ENCODE results near the gene PSMD3. TPM values are rescaled to one million over a fixed set of nuclear protein-coding genes. Genes with fewer than 3 reads are reported as not detected.

Gene PSMD3
- total RNA-seq, 4 donors from 2014 or later = 72.2 to 121 (median 84.7) TPM

- intact Hi-C loops (cut with DNase I) = no loop called here
- 59 to 93% methylated on average over 2 of the region's 2 CpGs for WGBS, 2 donors
These were observed 11.8 kb upstream of the PSMD3 start for GRCh38 chr17:39968761-39969160.

GRCh38 chr17:39969375-39969774 lies 11.2 kb upstream of the PSMD3 start:
- H3K4me3 ChIP-seq = no peak overlapping the region
- 75 to 82% methylated on average over 6 of the region's 6 CpGs for WGBS, 2 donors
- no peaks in the 10 kb centered on the region for H3K9me3 ChIP-seq
- no peaks in the 10 kb centered on the region for H3K4me1 ChIP-seq
- H3K36me3 ChIP-seq = no peaks in the 10 kb centered on the region
- no peak overlapping the region for H3K27ac ChIP-seq
- H3K27me3 ChIP-seq = peaks cover 0 to 55% (median 0%) of the 10 kb centered on the region in 4 donors
- no peak for TF ChIP-seq POLR2A (IDR thresholded peaks at IDR 0.05)
- TF ChIP-seq CTCF (IDR thresholded peaks at IDR 0.05) = no peak
- no peak for DNase-seq
- intact Hi-C loops (cut with DNase I) = no loop called here

More at GRCh38 chr17:39968761-39969160, 11.8 kb upstream of the PSMD3 start:
- no peak for DNase-seq
- TF ChIP-seq POLR2A (IDR thresholded peaks at IDR 0.05) = no peak
- TF ChIP-seq CTCF (IDR thresholded peaks at IDR 0.05) = no peak
- Histone ChIP-seq H3K27me3 (peaks cover 0 to 55% (median 0%) of the 10 kb centered on the region in 4 donors), H3K4me1 (no peaks in the 10 kb centered on the region), H3K27ac (no peak overlapping the region), H3K9me3 (no peaks in the 10 kb centered on the region), H3K36me3 (no peaks in the 10 kb centered on the region), H3K4me3 (no peak overlapping the region)

GRCh38 chr17:39970157-39970692 lies 10.4 kb upstream of the PSMD3 start:
- H3K4me1 ChIP-seq = no peaks in the 10 kb centered on the region
- WGBS, 2 donors = 55 to 69% methylated on average over 6 to 7 of the region's 7 CpGs
- H3K27ac ChIP-seq = no peak overlapping the region
- no peak for TF ChIP-seq CTCF (IDR thresholded peaks at IDR 0.05)
- TF ChIP-seq POLR2A (IDR thresholded peaks at IDR 0.05) = no peak
- intact Hi-C loops (cut with DNase I) = no loop called here
- H3K27me3 ChIP-seq = peaks cover 0 to 56% (median 0%) of the 10 kb centered on the region in 4 donors
- no peaks in the 10 kb centered on the region for H3K9me3 ChIP-seq
- no peak overlapping the region for H3K4me3 ChIP-seq
- H3K36me3 ChIP-seq = no peaks in the 10 kb centered on the region
- DNase-seq = no peak

DNA sequence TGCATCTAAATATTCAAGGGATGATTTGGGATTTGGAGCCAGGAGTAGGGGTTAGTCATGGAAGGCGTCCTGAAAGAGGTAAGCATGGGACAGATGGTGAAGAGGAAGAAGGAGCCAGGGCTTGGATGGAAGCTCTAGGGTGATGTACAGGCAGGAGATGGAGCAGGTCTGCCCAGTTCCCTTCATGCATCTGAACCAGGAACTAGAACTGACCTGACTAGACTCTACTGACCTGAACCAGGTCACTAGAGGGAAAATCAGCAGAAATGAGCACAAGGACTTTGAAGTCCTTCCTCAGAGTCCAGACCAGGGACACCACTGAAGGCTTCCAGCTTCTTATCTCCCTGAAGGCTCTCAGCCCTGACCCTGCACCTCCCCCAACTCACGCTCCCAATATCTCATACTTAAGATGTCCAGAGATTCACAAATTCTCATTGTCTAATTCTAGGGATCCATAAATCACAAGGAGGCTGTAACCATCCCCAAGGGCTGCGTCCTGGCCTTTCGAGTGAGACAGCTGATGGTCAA lies 9.5 kb upstream of the PSMD3 start:
- H3K27ac ChIP-seq = peak overlapping the region in 1 of 4 donors; percentile 32
- WGBS, 2 donors = 86 to 96% methylated on average over 2 to 4 of the region's 4 CpGs
- H3K27me3 ChIP-seq = peaks cover 0 to 55% (median 0%) of the 10 kb centered on the region in 4 donors

More for the DNA sequence above, 9.5 kb upstream of the PSMD3 start:
- H3K9me3 ChIP-seq = no peaks in the 10 kb centered on the region
- TF ChIP-seq CTCF (IDR thresholded peaks at IDR 0.05) = no peak
- TF ChIP-seq POLR2A (IDR thresholded peaks at IDR 0.05) = no peak
- H3K36me3 ChIP-seq = no peaks in the 10 kb centered on the region
- no peaks in the 10 kb centered on the region for H3K4me1 ChIP-seq
- DNase-seq = no peak
- no peak overlapping the region for H3K4me3 ChIP-seq
- intact Hi-C loops (cut with DNase I) = no loop called here

Measured in esophagus squamous epithelium (tissue), 5 donors.